Prostate gland (tissue), 2 donors: ENCODE measurements around the gene ADAMTS1. TPM values are rescaled to one million over a fixed set of nuclear protein-coding genes. Genes with fewer than 3 reads are reported as not detected.

Experiments
- DNase-seq: peaks from one replicate; pipeline ENCODE4 v3.0.0-alpha.2; 2019; ENCODE audit warnings: low spot score
- H3K27ac ChIP-seq, 2 donors: fragments of 200-600 bp; sonication (generic); 2 replicates each; pipeline ENCODE4 v1.5.1; 2017 to 2019
- H3K27me3 ChIP-seq: fragments of 200-600 bp; sonication (generic); replicated peaks from 2 replicates; pipeline ENCODE4 v1.5.1; 2019; ENCODE audit not compliant: insufficient read depth
- H3K36me3 ChIP-seq, 2 donors: fragments of 200-600 bp; sonication (generic); 1 replicate in 1 of 2; 2 replicates in 1 of 2; pipeline versions ENCODE4 v1.5.1 to v1.8.1; 2017 to 2019
- H3K4me1 ChIP-seq: fragments of 200-600 bp; sonication (generic); replicated peaks from 2 replicates; pipeline ENCODE4 v1.5.1; 2019
- H3K4me3 ChIP-seq, 2 donors: fragments of 200-600 bp; sonication (generic); 2 replicates each; pipeline ENCODE4 v1.5.1; 2017 to 2019
- H3K9me3 ChIP-seq: fragments of 200-600 bp; sonication (generic); 2 replicates; pipeline ENCODE4 v1.5.1; 2017
- CTCF ChIP-seq, 4 experiments: fragments of 200-600 bp in 2 of 4; fragments of 450-650 bp in 2 of 4; sonication (generic) in 2 of 4; IDR thresholded peaks; 1 replicate in 3 of 4; 2 replicates in 1 of 4; pipeline ENCODE4 v1.5.1; 2016 to 2019; ENCODE audit warnings: antibody characterized with exemption in 4 of 4, mild to moderate bottlenecking in 2 of 4, moderate library complexity in 2 of 4
- POLR2A ChIP-seq: fragments of 450-650 bp; IDR thresholded peaks from one replicate; pipeline ENCODE4 v1.6.1; 2016; ENCODE audit warnings: antibody characterized with exemption, mild to moderate bottlenecking
- POLR2AphosphoS5 ChIP-seq: sonication (generic); formaldehyde crosslinking; IDR thresholded peaks from one replicate; pipeline ENCODE4 v1.6.1; 2017; ENCODE audit warnings: antibody characterized with exemption
- WGBS: methylation state at CpG from one replicate; pipeline ENCODE4 v1.1.5; 2018; 5-methylcytosine and 5-hydroxymethylcytosine counted together
- intact Hi-C: fragments of 100-400 bp; cut with DNase I; formaldehyde crosslinking; loops from one replicate; pipeline ENCODE4 v1.14.2; 2022
- total RNA-seq, 2 donors: library from RNA; depleted of rRNA; stranded (reverse); fragments of >200 nt; gene quantifications; one replicate each; pipeline ENCODE4 v1.1.0, GENCODE V29; 2016

Gene ADAMTS1
- total RNA-seq, 2 donors from 2014 or later = 19.4 to 110 TPM

DNA sequence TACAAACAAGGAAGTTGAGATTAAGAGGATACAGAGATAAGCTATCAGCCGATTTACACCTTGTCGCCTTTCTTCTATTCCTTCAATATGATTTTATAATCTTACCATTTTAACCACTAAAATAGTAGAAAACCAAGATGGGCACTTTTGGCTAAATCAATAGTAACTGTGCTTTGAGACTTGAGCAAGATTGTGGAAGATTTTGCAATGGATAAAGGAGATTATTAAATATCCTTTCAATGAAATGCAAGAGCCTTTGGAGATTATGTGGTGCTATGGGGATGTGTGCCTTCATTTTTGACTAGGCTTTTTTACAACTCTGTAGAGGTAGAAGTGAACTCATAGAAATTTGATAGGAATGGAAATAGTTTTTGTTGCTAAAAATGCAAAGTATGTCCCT, 33.7 kb downstream of the ADAMTS1 start:
- Histone ChIP-seq H3K27me3 (no peaks in the 10 kb centered on the region), H3K4me3 (no peak overlapping the region), H3K36me3 (no peaks in the 10 kb centered on the region), H3K9me3 (no peaks in the 10 kb centered on the region), H3K4me1 (no peaks in the 10 kb centered on the region), H3K27ac (no peak overlapping the region)
- intact Hi-C loops = no loop called here
- no peak for TF ChIP-seq CTCF (IDR thresholded peaks at IDR 0.05)
- TF ChIP-seq POLR2A = no peak
- no peak for TF ChIP-seq POLR2AphosphoS5
- no peak for DNase-seq
- 91% methylated on average over 2 of the region's 2 CpGs for WGBS

- TF ChIP-seq CTCF (IDR thresholded peaks at IDR 0.05) = no peak
- TF ChIP-seq POLR2AphosphoS5 = no peak
- TF ChIP-seq POLR2A = no peak
- Histone ChIP-seq H3K36me3 (no peaks in the 10 kb centered on the region), H3K4me1 (no peaks in the 10 kb centered on the region), H3K9me3 (no peaks in the 10 kb centered on the region), H3K27ac (no peak overlapping the region), H3K27me3 (no peaks in the 10 kb centered on the region), H3K4me3 (no peak overlapping the region)
- DNase-seq = no peak
- WGBS = 60% methylated on average over 2 of the region's 2 CpGs
- intact Hi-C loops = no loop called here
These were observed 34.4 kb downstream of the ADAMTS1 start for GRCh38 chr21:26810676-26811415.

DNA sequence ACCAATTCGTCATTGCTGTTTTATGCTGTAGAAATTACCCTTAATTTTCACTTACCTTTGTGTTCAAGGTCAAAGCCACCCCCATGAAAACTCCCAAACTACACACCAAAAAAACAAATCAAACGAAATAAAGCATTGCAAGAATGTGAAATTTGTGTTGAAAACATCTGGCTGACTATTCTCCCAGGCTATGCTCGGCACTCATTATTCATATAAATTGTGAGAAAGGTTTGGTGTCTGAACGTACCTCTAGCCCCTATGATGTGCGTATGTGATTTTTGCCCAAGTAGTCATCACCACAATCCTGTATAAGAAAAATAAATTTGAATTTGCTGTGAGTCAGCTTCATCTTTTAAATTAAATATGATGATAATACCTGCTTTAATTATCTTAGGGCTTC, 34.9 kb downstream of the ADAMTS1 start:
- WGBS = 85% methylated on average over 5 of the region's 5 CpGs
- H3K4me3 ChIP-seq = no peak overlapping the region
- TF ChIP-seq POLR2AphosphoS5 = no peak
- TF ChIP-seq CTCF (IDR thresholded peaks at IDR 0.05) = no peak
- no peak for TF ChIP-seq POLR2A
- H3K36me3 ChIP-seq = no peaks in the 10 kb centered on the region
- H3K27ac ChIP-seq = no peak overlapping the region
- no peak for DNase-seq
- intact Hi-C loops = no loop called here
- H3K4me1 ChIP-seq = no peaks in the 10 kb centered on the region
- H3K9me3 ChIP-seq = no peaks in the 10 kb centered on the region
- H3K27me3 ChIP-seq = no peaks in the 10 kb centered on the region

DNA sequence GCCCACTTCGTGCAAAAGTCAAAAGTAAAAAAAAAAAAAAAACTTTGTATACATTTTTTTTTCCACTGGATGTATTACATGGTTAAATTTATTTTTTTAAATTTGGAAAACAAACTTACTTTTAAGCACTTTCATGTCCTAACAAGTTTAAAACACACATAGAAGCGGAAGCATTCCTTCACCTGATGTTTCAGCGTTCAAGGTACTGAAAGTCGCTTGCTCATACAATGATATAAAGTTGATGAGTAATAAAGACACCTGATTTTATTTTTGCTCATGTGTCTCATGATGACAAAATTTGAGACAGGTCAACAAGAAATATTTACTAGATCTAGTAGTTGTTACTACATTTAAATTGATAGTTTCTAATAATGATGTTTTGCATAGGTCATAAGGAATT, 35.5 kb downstream of the ADAMTS1 start:
- 83% methylated on average over 4 of the region's 4 CpGs for WGBS

More for the DNA sequence above, 35.5 kb downstream of the ADAMTS1 start:
- H3K27ac ChIP-seq = no peak overlapping the region
- no peak overlapping the region for H3K4me3 ChIP-seq
- DNase-seq = no peak
- no peaks in the 10 kb centered on the region for H3K27me3 ChIP-seq
- H3K4me1 ChIP-seq = no peaks in the 10 kb centered on the region
- no peaks in the 10 kb centered on the region for H3K9me3 ChIP-seq
- intact Hi-C loops = no loop called here
- TF ChIP-seq CTCF (IDR thresholded peaks at IDR 0.05) (no peak), POLR2A (no peak), POLR2AphosphoS5 (no peak)
- no peaks in the 10 kb centered on the region for H3K36me3 ChIP-seq
